ENCODE data around the gene FGF12.

GRCh38 chr3:192608726-192609600, 118.4 kb downstream of the FGF12 start:
- TF ChIP-seq, protein P1, sequence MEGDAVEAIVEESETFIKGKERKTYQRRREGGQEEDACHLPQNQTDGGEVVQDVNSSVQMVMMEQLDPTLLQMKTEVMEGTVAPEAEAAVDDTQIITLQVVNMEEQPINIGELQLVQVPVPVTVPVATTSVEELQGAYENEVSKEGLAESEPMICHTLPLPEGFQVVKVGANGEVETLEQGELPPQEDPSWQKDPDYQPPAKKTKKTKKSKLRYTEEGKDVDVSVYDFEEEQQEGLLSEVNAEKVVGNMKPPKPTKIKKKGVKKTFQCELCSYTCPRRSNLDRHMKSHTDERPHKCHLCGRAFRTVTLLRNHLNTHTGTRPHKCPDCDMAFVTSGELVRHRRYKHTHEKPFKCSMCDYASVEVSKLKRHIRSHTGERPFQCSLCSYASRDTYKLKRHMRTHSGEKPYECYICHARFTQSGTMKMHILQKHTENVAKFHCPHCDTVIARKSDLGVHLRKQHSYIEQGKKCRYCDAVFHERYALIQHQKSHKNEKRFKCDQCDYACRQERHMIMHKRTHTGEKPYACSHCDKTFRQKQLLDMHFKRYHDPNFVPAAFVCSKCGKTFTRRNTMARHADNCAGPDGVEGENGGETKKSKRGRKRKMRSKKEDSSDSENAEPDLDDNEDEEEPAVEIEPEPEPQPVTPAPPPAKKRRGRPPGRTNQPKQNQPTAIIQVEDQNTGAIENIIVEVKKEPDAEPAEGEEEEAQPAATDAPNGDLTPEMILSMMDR (IDR thresholded peaks at IDR 0.05): no peak
- TF ChIP-seq POLR2A (IDR thresholded peaks at IDR 0.05): no peak
